ENCODE results near the gene SNED1. TPM values are rescaled to one million over a fixed set of nuclear protein-coding genes. Genes with fewer than 3 reads are reported as not detected.

The SNED1 gene
- total and polyA plus RNA-seq, 2 donors (not counting 1 experiment from before 2014, with no cell fraction given) = 27.2 to 39.5 TPM

- Histone ChIP-seq H3K4me2 (ENCODE audit: extremely low read depth, insufficient read depth, low read length) (no peak overlapping the region), H3K79me2 (ENCODE audit: control insufficient read depth, insufficient read depth, low read length) (no peaks in the 10 kb centered on the region), H3K4me3 (replicated peaks in 1 of 4; ENCODE audit: control extremely low read depth in 1 of 4, insufficient read depth in 1 of 4, low read depth in 3 of 4, low read length in 4 of 4) (no peak overlapping the region), H3K4me1 (ENCODE audit: control insufficient read depth, extremely low read depth, insufficient read depth, low read length) (no peaks in the 10 kb centered on the region), H2AFZ (ENCODE audit: low read length) (no peak overlapping the region), H3K9me3 (ENCODE audit: control insufficient read depth, insufficient read depth, low read depth, low read length) (no peaks in the 10 kb centered on the region), H3K27ac (ENCODE audit: insufficient read depth, low read length) (no peak overlapping the region), H3K36me3 (ENCODE audit: control insufficient read depth, insufficient read depth, low read length) (peaks cover 4% of the 10 kb centered on the region), H3K27me3 (ENCODE audit: control insufficient read depth, insufficient read depth, low read length) (no peaks in the 10 kb centered on the region), H3K9ac (ENCODE audit: insufficient read depth, low read length) (no peak overlapping the region), H4K20me1 (ENCODE audit: control insufficient read depth, extremely low read depth, insufficient read depth, low read length) (no peaks in the 10 kb centered on the region)
- no peak for TF ChIP-seq EZH2 (IDR thresholded peaks at IDR 0.05; ENCODE audit: low read length, missing control alignments)
- TF ChIP-seq CTCF (conservative IDR thresholded peaks at IDR 0.05 in 1 of 2, IDR thresholded peaks at IDR 0.05 in 1 of 2; ENCODE audit: low read depth in 1 of 2, low read length in 2 of 2) = no peak
- no peak for DNase-seq (ENCODE audit: low read depth in 2 of 2)
Observed at GRCh38 chr2:241029599-241030332, 31.3 kb downstream of the SNED1 start.

GRCh38 chr2:241030333-241030680, 31.9 kb downstream of the SNED1 start:
- H3K9ac ChIP-seq (ENCODE audit: insufficient read depth, low read length) = no peak overlapping the region
- H3K9me3 ChIP-seq (ENCODE audit: control insufficient read depth, insufficient read depth, low read depth, low read length) = no peaks in the 10 kb centered on the region
- H2AFZ ChIP-seq (ENCODE audit: low read length) = no peak overlapping the region
- peaks cover 4% of the 10 kb centered on the region for H3K36me3 ChIP-seq (ENCODE audit: control insufficient read depth, insufficient read depth, low read length)
- H3K4me1 ChIP-seq (ENCODE audit: control insufficient read depth, extremely low read depth, insufficient read depth, low read length) = no peaks in the 10 kb centered on the region
- no peak overlapping the region for H3K4me3 ChIP-seq (replicated peaks in 1 of 4; ENCODE audit: control extremely low read depth in 1 of 4, insufficient read depth in 1 of 4, low read depth in 3 of 4, low read length in 4 of 4)
- no peaks in the 10 kb centered on the region for H3K27me3 ChIP-seq (ENCODE audit: control insufficient read depth, insufficient read depth, low read length)
- no peak for TF ChIP-seq CTCF (conservative IDR thresholded peaks at IDR 0.05 in 1 of 2, IDR thresholded peaks at IDR 0.05 in 1 of 2; ENCODE audit: low read depth in 1 of 2, low read length in 2 of 2)
- no peak for TF ChIP-seq EZH2 (IDR thresholded peaks at IDR 0.05; ENCODE audit: low read length, missing control alignments)
- H3K79me2 ChIP-seq (ENCODE audit: control insufficient read depth, insufficient read depth, low read length) = no peaks in the 10 kb centered on the region
- no peak overlapping the region for H3K27ac ChIP-seq (ENCODE audit: insufficient read depth, low read length)
- no peaks in the 10 kb centered on the region for H4K20me1 ChIP-seq (ENCODE audit: control insufficient read depth, extremely low read depth, insufficient read depth, low read length)
- H3K4me2 ChIP-seq (ENCODE audit: extremely low read depth, insufficient read depth, low read length) = no peak overlapping the region
- DNase-seq (ENCODE audit: low read depth in 2 of 2) = no peak

- Histone ChIP-seq H4K20me1 (ENCODE audit: control insufficient read depth, extremely low read depth, insufficient read depth, low read length) (no peaks in the 10 kb centered on the region), H3K27ac (ENCODE audit: insufficient read depth, low read length) (no peak overlapping the region), H3K27me3 (ENCODE audit: control insufficient read depth, insufficient read depth, low read length) (no peaks in the 10 kb centered on the region), H3K9ac (ENCODE audit: insufficient read depth, low read length) (no peak overlapping the region), H3K4me2 (ENCODE audit: extremely low read depth, insufficient read depth, low read length) (no peak overlapping the region), H3K4me3 (replicated peaks in 1 of 4; ENCODE audit: control extremely low read depth in 1 of 4, insufficient read depth in 1 of 4, low read depth in 3 of 4, low read length in 4 of 4) (no peak overlapping the region), H3K36me3 (ENCODE audit: control insufficient read depth, insufficient read depth, low read length) (peaks cover 4% of the 10 kb centered on the region), H3K4me1 (ENCODE audit: control insufficient read depth, extremely low read depth, insufficient read depth, low read length) (no peaks in the 10 kb centered on the region), H3K9me3 (ENCODE audit: control insufficient read depth, insufficient read depth, low read depth, low read length) (no peaks in the 10 kb centered on the region), H3K79me2 (ENCODE audit: control insufficient read depth, insufficient read depth, low read length) (no peaks in the 10 kb centered on the region), H2AFZ (ENCODE audit: low read length) (no peak overlapping the region)
- no peak for TF ChIP-seq EZH2 (IDR thresholded peaks at IDR 0.05; ENCODE audit: low read length, missing control alignments)
- TF ChIP-seq CTCF (conservative IDR thresholded peaks at IDR 0.05 in 1 of 2, IDR thresholded peaks at IDR 0.05 in 1 of 2; ENCODE audit: low read depth in 1 of 2, low read length in 2 of 2) = no peak
- DNase-seq (ENCODE audit: low read depth in 2 of 2) = no peak
Observed at GRCh38 chr2:241030883-241031282, 32.5 kb downstream of the SNED1 start.
